Measurements from ENCODE around the gene HGF.

HGF gene

GRCh38 chr7:81776948-81777630 is 7.2 kb upstream of the HGF start:
- TF ChIP-seq USF1 (IDR thresholded peaks at IDR 0.05) (no peak), NFIC (IDR thresholded peaks at IDR 0.05) (no peak), EP300 (IDR thresholded peaks at IDR 0.05; ENCODE audit: borderline replicate concordance) (no peak), ZBTB7A (IDR thresholded peaks at IDR 0.05; ENCODE audit: low read depth) (no peak), TEAD4 (IDR thresholded peaks at IDR 0.05) (no peak), MAX (IDR thresholded peaks at IDR 0.05) (no peak), FOXM1 (IDR thresholded peaks at IDR 0.05; ENCODE audit: borderline replicate concordance, low read depth) (no peak), YY1 (IDR thresholded peaks at IDR 0.05; ENCODE audit: low read depth) (no peak), EGR1 (IDR thresholded peaks at IDR 0.05) (no peak), CREB1 (IDR thresholded peaks at IDR 0.05; ENCODE audit: low read depth) (no peak), TCF12 (IDR thresholded peaks at IDR 0.05; ENCODE audit: low read depth) (no peak)

- TF ChIP-seq REST (IDR thresholded peaks at IDR 0.05; ENCODE audit: low read depth) (no peak), NFIC (IDR thresholded peaks at IDR 0.05) (no peak), TAF1 (IDR thresholded peaks at IDR 0.05; ENCODE audit: low read depth) (no peak), ZBTB7A (IDR thresholded peaks at IDR 0.05; ENCODE audit: low read depth) (no peak), RAD21 (IDR thresholded peaks at IDR 0.05; ENCODE audit: low read depth) (no peak), TEAD4 (IDR thresholded peaks at IDR 0.05) (no peak), EGR1 (IDR thresholded peaks at IDR 0.05) (no peak), CEBPB (IDR thresholded peaks at IDR 0.05) (no peak), MAX (IDR thresholded peaks at IDR 0.05) (no peak), YY1 (IDR thresholded peaks at IDR 0.05; ENCODE audit: low read depth) (no peak), EP300 (IDR thresholded peaks at IDR 0.05; ENCODE audit: borderline replicate concordance) (no peak), TCF12 (IDR thresholded peaks at IDR 0.05; ENCODE audit: low read depth) (no peak), FOXM1 (IDR thresholded peaks at IDR 0.05; ENCODE audit: borderline replicate concordance, low read depth) (no peak), USF1 (IDR thresholded peaks at IDR 0.05) (no peak), CREB1 (IDR thresholded peaks at IDR 0.05; ENCODE audit: low read depth) (no peak)
Observed at GRCh38 chr7:81776161-81776560, 6.3 kb upstream of the HGF start.

- TF ChIP-seq EGR1 (IDR thresholded peaks at IDR 0.05) (no peak), CREB1 (IDR thresholded peaks at IDR 0.05; ENCODE audit: low read depth) (no peak), YY1 (IDR thresholded peaks at IDR 0.05; ENCODE audit: low read depth) (no peak), EP300 (IDR thresholded peaks at IDR 0.05; ENCODE audit: borderline replicate concordance) (no peak), MAX (IDR thresholded peaks at IDR 0.05) (no peak), RAD21 (IDR thresholded peaks at IDR 0.05; ENCODE audit: low read depth) (no peak), REST (IDR thresholded peaks at IDR 0.05; ENCODE audit: low read depth) (no peak), TCF12 (IDR thresholded peaks at IDR 0.05; ENCODE audit: low read depth) (no peak), USF1 (IDR thresholded peaks at IDR 0.05) (no peak), NFIC (IDR thresholded peaks at IDR 0.05) (no peak), TEAD4 (IDR thresholded peaks at IDR 0.05) (no peak), TAF1 (IDR thresholded peaks at IDR 0.05; ENCODE audit: low read depth) (no peak), CEBPB (IDR thresholded peaks at IDR 0.05) (no peak), FOXM1 (IDR thresholded peaks at IDR 0.05; ENCODE audit: borderline replicate concordance, low read depth) (no peak), ZBTB7A (IDR thresholded peaks at IDR 0.05; ENCODE audit: low read depth) (no peak)
Observed at GRCh38 chr7:81775560-81775959, 5.7 kb upstream of the HGF start.

- no peak for TF ChIP-seq TAF1 (IDR thresholded peaks at IDR 0.05; ENCODE audit: low read depth)
- TF ChIP-seq ZBTB7A (IDR thresholded peaks at IDR 0.05; ENCODE audit: low read depth) = no peak
- TF ChIP-seq EP300 (IDR thresholded peaks at IDR 0.05; ENCODE audit: borderline replicate concordance) = no peak
- no peak for TF ChIP-seq TEAD4 (IDR thresholded peaks at IDR 0.05)
- TF ChIP-seq USF1 (IDR thresholded peaks at IDR 0.05) = no peak
- no peak for TF ChIP-seq TCF12 (IDR thresholded peaks at IDR 0.05; ENCODE audit: low read depth)
- TF ChIP-seq CEBPB (IDR thresholded peaks at IDR 0.05) = no peak
- no peak for TF ChIP-seq MAX (IDR thresholded peaks at IDR 0.05)
- no peak for TF ChIP-seq FOXM1 (IDR thresholded peaks at IDR 0.05; ENCODE audit: borderline replicate concordance, low read depth)
- no peak for TF ChIP-seq EGR1 (IDR thresholded peaks at IDR 0.05)
- no peak for TF ChIP-seq REST (IDR thresholded peaks at IDR 0.05; ENCODE audit: low read depth)
- no peak for TF ChIP-seq CREB1 (IDR thresholded peaks at IDR 0.05; ENCODE audit: low read depth)
- no peak for TF ChIP-seq RAD21 (IDR thresholded peaks at IDR 0.05; ENCODE audit: low read depth)
- TF ChIP-seq NFIC (IDR thresholded peaks at IDR 0.05) = no peak
- no peak for TF ChIP-seq YY1 (IDR thresholded peaks at IDR 0.05; ENCODE audit: low read depth)
Observed at GRCh38 chr7:81774551-81774950, 4.7 kb upstream of the HGF start.
